Measurements from ENCODE around the gene CDC26. TPM values are rescaled to one million over a fixed set of nuclear protein-coding genes. Genes with fewer than 3 reads are reported as not detected.
A peak's percentile ranks its signal among the peaks of the same experiment; 100 is the strongest.
"Not testable (repeated sequence)": the region's sequence is repeated elsewhere in the genome, so short reads cannot be mapped to it uniquely, and the experiment has no call there.

Gene CDC26
- total RNA-seq, 1 experiment from 2014 or later: 81.9 TPM

DNA sequence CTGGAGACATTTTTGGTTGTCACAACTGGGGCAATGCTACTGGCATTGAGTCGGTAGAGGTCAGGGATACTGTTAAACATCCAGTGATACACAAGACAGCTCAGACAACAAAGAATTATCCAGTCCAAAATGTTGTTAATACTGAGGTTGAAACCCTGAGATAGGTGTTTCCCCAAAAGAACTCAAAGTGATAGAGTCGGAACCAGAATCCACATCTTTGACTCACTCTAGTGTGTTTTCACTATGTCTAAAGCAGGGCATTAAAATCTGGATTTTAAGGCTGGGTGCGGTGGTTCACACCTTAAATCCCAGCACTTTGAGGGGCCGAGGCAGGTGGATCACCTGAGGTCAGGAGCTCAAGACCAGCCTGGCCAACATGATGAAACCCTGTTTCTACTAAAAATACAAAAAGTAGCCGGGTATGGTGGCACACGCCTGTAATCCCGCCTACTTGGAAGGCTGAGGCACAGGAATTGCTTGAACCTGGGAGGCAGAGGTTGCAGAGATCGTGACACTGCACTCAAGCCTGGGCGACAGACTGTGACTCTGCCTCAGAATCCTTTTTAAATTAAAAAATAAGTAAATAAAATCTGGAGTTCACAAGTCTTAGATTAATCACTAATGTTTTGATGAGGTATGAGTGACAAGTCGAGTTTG, 37.0 kb downstream of the CDC26 start:
- DNase-seq (ENCODE audit: low spot score): no peak

GRCh38 chr9:113237026-113237425, 38.3 kb downstream of the CDC26 start:
- no peak for DNase-seq (ENCODE audit: low spot score)

GRCh38 chr9:113235701-113236255, 39.6 kb downstream of the CDC26 start:
- DNase-seq (ENCODE audit: low spot score): not testable (repeated sequence)

- DNase-seq (ENCODE audit: low spot score): no peak
Measured at GRCh38 chr9:113231701-113232100, 43.7 kb downstream of the CDC26 start.

DNA sequence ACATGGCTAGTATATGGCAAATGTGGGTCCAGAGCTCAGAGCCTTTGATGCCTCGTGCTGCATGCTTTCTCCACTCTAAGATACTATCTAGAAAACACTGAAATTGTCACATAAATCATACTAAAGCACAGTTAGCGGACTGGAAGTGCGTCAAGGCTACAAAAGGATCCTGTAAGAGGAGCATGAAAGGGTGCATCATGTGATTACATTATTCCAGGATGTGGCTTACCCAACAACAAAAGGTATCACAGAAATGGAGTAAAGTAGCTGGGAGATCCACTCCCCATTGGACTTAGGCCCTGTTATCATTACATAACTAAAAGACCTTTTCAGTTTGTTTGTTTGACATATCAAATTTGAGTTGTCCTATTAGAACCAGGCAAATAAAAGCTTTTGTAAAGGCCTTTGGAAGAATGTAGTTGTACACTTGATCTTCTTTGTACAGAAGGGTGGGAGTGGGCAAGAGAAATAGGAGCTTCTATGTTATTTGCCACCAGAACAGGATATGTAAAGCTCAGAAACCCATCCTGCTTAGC, 47.2 kb downstream of the CDC26 start:
- no peak for DNase-seq (ENCODE audit: low spot score)

- DNase-seq (ENCODE audit: low spot score): no peak
Measured at GRCh38 chr9:113227436-113227835, 47.9 kb downstream of the CDC26 start.

DNA sequence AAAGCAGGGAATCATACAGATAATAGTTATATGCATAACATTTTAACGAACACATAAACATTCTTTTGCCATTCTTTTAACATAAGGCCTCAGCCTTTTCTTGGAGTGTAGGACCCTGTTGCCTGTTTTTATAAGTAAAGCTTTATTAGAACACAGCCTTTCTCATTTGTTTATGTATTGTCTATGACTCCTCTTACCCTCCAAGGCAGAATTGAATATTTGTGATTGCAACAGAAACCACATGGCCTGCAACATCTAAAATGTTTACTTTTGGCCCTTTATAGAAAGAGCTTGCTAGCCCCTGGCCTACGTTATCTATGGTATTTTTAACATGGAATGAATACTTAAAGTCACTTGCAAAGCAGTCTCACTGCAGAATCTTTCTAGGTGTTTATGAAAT, 51.4 kb downstream of the CDC26 start:
- peak; percentile 81 for DNase-seq (ENCODE audit: low spot score)

DNA sequence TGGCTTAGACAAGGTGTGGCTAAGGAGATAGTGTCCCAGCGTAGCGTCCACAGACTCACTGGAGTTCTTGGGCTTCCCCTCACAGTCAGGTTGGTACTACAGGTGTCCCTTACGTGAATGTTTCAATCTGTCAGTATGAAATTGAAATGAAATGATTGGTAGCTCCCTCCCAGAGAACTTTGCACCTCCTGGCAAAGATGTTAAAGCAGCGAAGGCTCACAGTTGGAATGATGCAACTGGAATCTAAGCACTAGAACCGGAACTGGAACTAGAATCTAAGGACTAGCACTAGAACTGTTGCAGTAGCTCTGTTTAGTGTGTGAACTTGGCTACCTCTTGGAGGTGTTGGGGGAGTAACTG, 52.9 kb downstream of the CDC26 start:
- peak; percentile 21 for DNase-seq (ENCODE audit: low spot score)

DNA sequence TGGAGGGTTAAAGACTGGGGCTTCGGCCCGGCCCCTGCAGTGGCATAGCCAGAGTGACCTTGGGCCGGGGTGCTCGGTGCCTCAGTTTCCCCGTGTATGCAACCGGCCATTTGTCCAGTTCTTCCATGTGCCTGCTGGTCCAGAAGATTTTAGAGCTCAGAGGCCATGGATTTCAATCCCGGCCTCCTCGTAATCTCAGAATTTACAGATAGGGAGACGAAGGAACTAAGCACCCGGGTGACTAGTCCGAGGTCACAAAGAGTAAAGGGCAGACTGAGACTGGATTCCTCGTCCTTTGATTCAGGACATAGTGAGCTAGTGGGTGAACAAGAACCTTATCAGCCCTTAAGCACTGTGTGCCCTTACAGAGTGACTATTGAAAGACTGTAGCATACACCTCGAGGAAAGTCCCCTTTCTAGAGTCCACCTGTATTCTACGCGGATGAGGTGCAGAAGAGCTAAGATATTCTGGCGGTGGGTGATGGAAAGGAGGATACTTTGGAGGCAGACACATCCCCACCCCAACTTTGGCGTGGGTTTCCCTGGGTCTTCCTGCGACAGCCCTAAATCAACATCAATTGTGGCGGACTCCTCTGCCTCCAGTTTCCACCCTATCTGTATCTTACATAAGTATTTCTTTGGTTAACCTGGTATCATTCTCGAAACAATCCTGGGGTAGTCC, 53.4 kb downstream of the CDC26 start:
- DNase-seq (ENCODE audit: low spot score): no peak

- peak; percentile 97 for DNase-seq (ENCODE audit: low spot score)
Measured at GRCh38 chr9:113221003-113221799, 54.2 kb downstream of the CDC26 start, which contains the start of the genes FKBP15 and SLC31A1. Gene FKBP15 (minus strand): TSS chr9:113221277. CDS start chr9:113221243, 34 bp downstream. Gene SLC31A1 (plus strand): TSS chr9:113221544. CDS start chr9:113256149, 34,605 bp downstream.

GRCh38 chr9:113220467-113221002, 54.8 kb downstream of the CDC26 start:
- no peak for DNase-seq (ENCODE audit: low spot score)

DNA sequence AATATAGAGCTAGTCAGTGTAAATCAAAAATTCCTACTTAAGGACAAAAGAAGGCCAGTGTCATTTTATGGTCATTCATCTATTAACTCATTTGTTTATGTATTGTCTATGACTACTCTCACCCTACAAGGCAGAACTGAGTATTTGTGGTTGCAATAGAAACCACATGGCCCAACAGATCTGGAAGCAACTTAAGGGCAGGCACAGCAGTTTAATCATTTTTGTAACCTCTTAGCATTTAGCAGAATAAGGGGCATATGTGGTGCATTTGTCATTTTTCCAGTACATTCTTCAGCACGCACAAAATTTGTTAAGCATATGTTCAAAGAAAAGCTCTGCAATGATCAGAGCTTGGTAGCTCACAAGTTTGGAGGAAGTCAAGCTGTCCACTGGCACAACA, 55.4 kb downstream of the CDC26 start:
- peak; percentile 50 for DNase-seq (ENCODE audit: low spot score)

- DNase-seq (ENCODE audit: low spot score): no peak
Measured at GRCh38 chr9:113219186-113219936, 56.0 kb downstream of the CDC26 start.

Other genes starting within 250 kb of the CDC26 start
- gene ZFP37, start 218.8 kb downstream of the CDC26 start, total RNA-seq (2014; rRNA removed; shearing (Covaris generic)): 2.3 and 2.4 TPM in 2 replicates
- gene SLC31A2, start 124.6 kb downstream of the CDC26 start, total RNA-seq (2014; rRNA removed; shearing (Covaris generic)): 7.3 and 9.8 TPM in 2 replicates
- 15.6 and 21.8 TPM in 2 replicates for gene FKBP15, start 54.3 kb downstream of the CDC26 start, total RNA-seq (2014; rRNA removed; shearing (Covaris generic))
- gene SLC31A1, start 54.0 kb downstream of the CDC26 start, total RNA-seq (2014; rRNA removed; shearing (Covaris generic)): 34.3 and 36.1 TPM in 2 replicates
- 44.1 and 45.9 TPM in 2 replicates for gene PRPF4, start 86 bp upstream of the CDC26 start, total RNA-seq (2014; rRNA removed; shearing (Covaris generic))
- not detected in 2 replicates for gene RNF183, start 27.8 kb upstream of the CDC26 start, total RNA-seq (2014; rRNA removed; shearing (Covaris generic))
- gene WDR31, start 64.7 kb upstream of the CDC26 start, total RNA-seq (2014; rRNA removed; shearing (Covaris generic)): 0.46 and 0.47 TPM in 2 replicates
- not detected in 2 replicates for gene BSPRY, start 74.0 kb upstream of the CDC26 start, total RNA-seq (2014; rRNA removed; shearing (Covaris generic))
- gene HDHD3, start 101.4 kb upstream of the CDC26 start, total RNA-seq (2014; rRNA removed; shearing (Covaris generic)): 13.8 and 14.5 TPM in 2 replicates
- gene ALAD, start 125.7 kb upstream of the CDC26 start, total RNA-seq (2014; rRNA removed; shearing (Covaris generic)): 6.3 and 6.5 TPM in 2 replicates
- gene POLE3, start 135.1 kb upstream of the CDC26 start, total RNA-seq (2014; rRNA removed; shearing (Covaris generic)): 125 and 131 TPM in 2 replicates
- 1.1 TPM in 1 of 2 replicates, not detected in the other for gene C9orf43, start 135.2 kb upstream of the CDC26 start, total RNA-seq (2014; rRNA removed; shearing (Covaris generic))
- 36.4 and 37.1 TPM in 2 replicates for gene RGS3, start 188.2 kb upstream of the CDC26 start, total RNA-seq (2014; rRNA removed; shearing (Covaris generic))